ENCODE measurements around the gene NDUFB4.
"Not testable (repeated sequence)": the region's sequence is repeated elsewhere in the genome, so short reads cannot be mapped to it uniquely, and the experiment has no call there.

Gene NDUFB4

GRCh38 chr3:120569222-120570057 lies 26.7 kb upstream of the NDUFB4 start:
- DNase-seq (ENCODE audit: low spot score) = no peak

- DNase-seq (ENCODE audit: low spot score) = no peak
These were observed 24.1 kb upstream of the NDUFB4 start for GRCh38 chr3:120572027-120572426.

- DNase-seq (ENCODE audit: low spot score) = no peak
These were observed 8.7 kb upstream of the NDUFB4 start for GRCh38 chr3:120587332-120587975.

- no peak for DNase-seq (ENCODE audit: low spot score)
These were observed 384 bp upstream of the NDUFB4 start for GRCh38 chr3:120595788-120596115.

- no peak for DNase-seq (ENCODE audit: low spot score)
These were observed 702 bp downstream of the NDUFB4 start for GRCh38 chr3:120596853-120597223.

GRCh38 chr3:120597445-120598049 lies 1.4 kb downstream of the NDUFB4 start:
- DNase-seq (ENCODE audit: low spot score) = no peak

- no peak for DNase-seq (ENCODE audit: low spot score)
These were observed 3.1 kb downstream of the NDUFB4 start for GRCh38 chr3:120599211-120599610.

GRCh38 chr3:120601554-120601953 lies 5.4 kb downstream of the NDUFB4 start:
- DNase-seq (ENCODE audit: low spot score) = no peak

GRCh38 chr3:120602682-120603081 lies 6.5 kb downstream of the NDUFB4 start:
- DNase-seq (ENCODE audit: low spot score) = no peak

- no peak for DNase-seq (ENCODE audit: low spot score)
These were observed 8.2 kb downstream of the NDUFB4 start for GRCh38 chr3:120604382-120604781.

- no peak for DNase-seq (ENCODE audit: low spot score)
These were observed 8.6 kb downstream of the NDUFB4 start for GRCh38 chr3:120604784-120605183.

- DNase-seq (ENCODE audit: low spot score) = no peak
These were observed 12.4 kb downstream of the NDUFB4 start for GRCh38 chr3:120608506-120608905.

- no peak for DNase-seq (ENCODE audit: low spot score)
These were observed 18.6 kb downstream of the NDUFB4 start for GRCh38 chr3:120614765-120615164.

- DNase-seq (ENCODE audit: low spot score) = no peak
These were observed 19.9 kb downstream of the NDUFB4 start for GRCh38 chr3:120615847-120616609.

- DNase-seq (ENCODE audit: low spot score) = not testable (repeated sequence)
These were observed 20.6 kb downstream of the NDUFB4 start for GRCh38 chr3:120616745-120617144.

GRCh38 chr3:120622457-120622856 lies 26.3 kb downstream of the NDUFB4 start:
- DNase-seq (ENCODE audit: low spot score) = no peak

- no peak for DNase-seq (ENCODE audit: low spot score)
These were observed 27.0 kb downstream of the NDUFB4 start for GRCh38 chr3:120622870-120623726.

- no peak for DNase-seq (ENCODE audit: low spot score)
These were observed 27.6 kb downstream of the NDUFB4 start for GRCh38 chr3:120623727-120624093.

- DNase-seq (ENCODE audit: low spot score) = no peak
These were observed 29.0 kb downstream of the NDUFB4 start for GRCh38 chr3:120625159-120625586.

- no peak for DNase-seq (ENCODE audit: low spot score)
These were observed 38.4 kb downstream of the NDUFB4 start for GRCh38 chr3:120634539-120634938.

GRCh38 chr3:120636795-120637401 lies 40.8 kb downstream of the NDUFB4 start:
- DNase-seq (ENCODE audit: low spot score) = no peak

Data from HuH-7 (cell line).